HG03457 (cell line): ENCODE results near the gene DCUN1D5.

Experiments
- ATAC-seq: cut with Tn5 transposase; IDR thresholded peaks from one replicate; pipeline ENCODE4 v1.9.1; 2021; ENCODE audit warnings: moderate number of reproducible peaks; ENCODE audit not compliant: unreplicated experiment

DCUN1D5 gene

DNA sequence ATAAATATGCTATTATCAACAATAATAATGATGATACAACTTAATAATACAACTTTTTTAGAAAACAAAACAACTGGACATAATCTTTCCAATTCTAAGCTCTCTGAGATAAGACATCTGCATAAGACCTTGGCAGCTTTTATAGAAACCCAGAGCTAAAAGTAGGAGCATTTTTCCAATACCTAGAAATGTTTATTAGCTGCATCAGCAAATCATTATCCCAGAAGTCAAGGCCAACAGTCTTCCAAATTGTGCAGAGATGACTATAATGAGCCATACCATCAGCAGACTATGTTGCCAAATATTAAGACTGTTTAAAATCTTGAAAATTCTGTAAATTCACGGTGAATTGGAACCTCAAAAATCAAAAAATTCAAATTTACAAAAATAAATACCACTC is 30.3 kb downstream of the DCUN1D5 start:
- no peak for ATAC-seq

DNA sequence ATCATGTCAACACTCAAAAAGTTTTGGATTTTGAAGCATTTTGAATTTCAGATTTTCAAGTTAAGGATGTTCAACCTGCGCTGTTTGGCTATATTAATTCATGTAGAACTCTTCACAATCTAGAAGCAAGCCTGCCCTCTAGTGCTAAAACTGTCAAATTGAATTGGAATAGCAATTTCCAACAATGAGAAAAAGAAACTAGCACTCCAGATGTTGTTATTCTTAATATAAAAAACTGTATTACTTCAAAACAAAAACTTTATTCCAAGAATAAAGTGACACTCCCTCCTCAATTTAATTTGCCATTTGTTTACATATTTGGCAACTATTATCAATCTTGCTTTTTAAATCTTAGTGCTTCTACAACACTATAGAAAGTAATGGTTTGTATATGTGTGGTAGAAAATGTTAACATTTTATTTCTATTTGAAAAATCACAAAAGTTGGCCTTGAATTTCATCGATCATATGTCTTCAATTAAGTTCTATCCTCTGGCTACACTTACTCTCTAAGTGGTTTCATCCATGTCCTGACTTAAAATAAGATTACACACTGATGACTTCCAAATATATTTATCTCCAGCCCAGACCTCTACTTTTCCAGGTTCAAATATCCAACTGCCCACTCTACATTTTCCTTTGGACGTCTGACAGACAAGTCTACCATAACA is 36.6 kb downstream of the DCUN1D5 start:
- no peak for ATAC-seq

DNA sequence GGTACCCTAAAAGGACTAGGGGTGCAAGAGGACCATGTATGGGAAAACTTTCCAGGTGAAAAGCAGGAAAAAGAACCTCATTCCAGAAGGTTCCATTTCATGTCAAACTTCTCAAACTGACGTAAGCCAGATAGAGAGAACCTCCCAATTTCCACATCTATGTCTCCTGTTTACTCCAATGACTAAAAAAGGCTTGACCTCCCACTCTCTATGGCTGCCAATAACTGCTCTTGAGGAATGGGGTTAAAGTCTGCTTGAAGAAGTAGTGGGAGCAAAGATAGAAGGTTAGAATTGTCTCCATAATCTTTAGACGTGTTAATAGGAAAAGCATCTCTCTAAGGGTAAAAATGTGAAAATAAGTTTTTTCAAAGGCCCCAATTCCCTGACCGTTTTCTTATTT is 38.0 kb downstream of the DCUN1D5 start:
- no peak for ATAC-seq

DNA sequence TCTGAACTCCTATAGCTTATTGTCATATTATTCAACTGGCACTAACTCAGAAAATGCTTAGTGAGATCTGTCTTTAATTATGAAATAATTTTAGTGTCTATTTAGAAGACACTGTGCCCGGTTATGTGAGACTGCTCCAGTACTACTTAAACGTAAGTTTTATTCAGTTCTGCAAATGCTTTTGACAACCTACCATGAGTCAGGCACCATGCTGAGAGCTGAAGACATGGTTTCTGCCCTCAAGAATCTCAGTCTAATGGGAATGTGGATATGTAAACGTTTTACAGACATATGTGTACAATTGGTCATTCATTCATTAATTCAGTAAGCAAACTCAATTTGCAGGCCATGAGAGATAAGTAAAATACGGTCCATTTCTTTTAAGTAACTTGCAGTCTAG is 40.0 kb downstream of the DCUN1D5 start:
- ATAC-seq, result no peak

DNA sequence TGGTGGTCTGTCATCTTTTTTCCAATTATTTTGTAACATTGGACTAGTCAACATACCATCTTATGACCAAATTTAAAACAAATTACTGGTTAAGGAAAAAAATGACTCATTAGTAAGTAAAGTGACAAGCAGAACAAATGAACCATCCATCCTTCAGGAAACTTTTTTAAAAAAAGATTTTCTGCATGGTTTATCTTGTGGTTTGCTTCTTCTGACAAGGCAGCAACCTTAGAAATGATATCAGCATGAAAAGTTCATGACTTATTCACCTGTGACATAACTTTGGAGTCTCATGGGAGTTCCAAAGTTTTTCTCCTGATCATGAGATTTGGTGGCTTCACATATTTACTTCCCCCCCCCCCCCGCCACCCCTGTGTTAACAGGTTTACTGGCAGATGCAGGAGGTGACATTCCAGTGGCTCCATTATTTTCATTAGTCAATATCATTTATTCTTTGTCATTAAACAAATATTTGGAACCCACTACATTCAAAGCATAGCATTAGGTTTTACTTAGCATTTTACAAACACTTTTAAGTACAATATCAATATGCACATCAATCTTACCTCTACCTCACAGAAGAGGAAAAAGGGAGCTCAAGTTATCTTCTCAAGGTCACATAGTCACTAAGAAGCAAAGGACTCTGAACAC is 40.7 kb downstream of the DCUN1D5 start:
- ATAC-seq, result no peak

DNA sequence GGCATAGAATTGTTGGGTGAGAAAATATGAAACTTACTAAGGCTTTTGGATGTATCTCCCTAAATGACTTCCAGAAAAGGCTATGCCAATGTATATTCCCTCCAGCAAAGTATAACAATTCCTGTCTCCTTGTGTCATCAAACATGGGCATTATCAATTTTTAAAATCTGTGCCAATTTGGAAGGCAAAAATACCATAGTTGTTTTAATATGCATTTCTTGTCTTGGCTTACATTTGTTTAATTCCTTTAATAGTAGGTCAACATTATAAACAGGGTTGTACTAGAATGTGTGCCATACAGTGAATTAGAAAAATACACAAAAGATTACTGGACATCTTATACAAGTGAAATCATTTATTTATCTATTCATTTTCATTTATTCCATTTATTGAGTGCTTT is 41.6 kb downstream of the DCUN1D5 start:
- ATAC-seq, result no peak

DNA sequence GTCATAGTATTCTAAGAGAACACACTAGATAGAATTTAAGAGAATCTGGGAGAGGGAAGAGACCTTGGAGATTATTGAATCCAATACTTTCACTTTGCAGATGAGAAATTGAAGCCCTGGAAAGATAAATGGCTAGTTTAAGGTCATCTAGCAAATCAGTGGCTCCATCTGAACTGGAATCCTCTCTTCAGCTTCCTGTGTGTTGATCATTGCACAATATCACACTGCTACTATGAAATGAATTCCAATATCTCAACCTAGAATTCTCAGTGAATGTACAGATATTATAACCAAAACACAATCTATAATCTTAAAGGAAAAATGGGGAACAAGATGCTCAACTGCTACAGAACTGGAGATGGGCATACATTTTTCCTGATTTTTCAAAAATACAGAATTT is 44.1 kb downstream of the DCUN1D5 start:
- no peak for ATAC-seq

DNA sequence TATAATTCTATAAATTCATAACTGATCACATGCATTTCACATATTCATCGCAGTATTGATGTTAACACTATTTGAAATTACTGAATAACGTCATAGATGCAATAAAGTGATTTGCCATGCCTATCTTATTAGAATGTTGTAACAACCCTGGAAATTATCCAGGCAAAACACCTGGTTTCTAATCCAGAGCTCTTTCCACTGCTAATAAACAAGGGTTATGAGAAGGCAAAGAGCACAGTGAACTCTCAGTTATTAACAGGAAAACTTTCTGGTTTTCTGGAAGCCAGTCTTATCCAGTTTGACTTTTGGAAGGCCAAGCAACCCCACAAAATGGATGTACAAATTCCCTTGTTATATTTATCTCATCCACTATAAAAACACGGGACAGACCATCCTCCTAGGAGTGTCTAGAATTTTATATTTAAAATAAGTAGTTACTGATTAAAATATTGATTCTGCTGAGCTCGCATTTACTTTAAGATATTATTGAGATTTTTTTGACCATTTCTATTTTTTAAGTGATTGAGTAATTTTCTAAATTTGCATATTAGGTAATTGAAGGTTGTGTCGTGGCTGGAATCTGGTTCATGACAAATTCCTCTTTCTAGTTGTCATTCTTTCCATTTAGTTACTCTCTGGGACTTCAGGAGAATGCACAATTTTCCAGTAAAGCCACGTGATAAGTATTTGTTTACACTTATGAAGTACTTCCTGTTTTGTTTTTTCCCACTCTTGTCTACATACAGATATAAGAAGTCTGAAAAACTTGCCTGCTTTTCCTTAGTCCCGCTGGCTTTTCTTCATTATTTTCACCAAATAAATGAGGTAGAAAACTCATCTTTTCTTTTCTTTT is 47.9 kb downstream of the DCUN1D5 start:
- ATAC-seq, result no peak

DNA sequence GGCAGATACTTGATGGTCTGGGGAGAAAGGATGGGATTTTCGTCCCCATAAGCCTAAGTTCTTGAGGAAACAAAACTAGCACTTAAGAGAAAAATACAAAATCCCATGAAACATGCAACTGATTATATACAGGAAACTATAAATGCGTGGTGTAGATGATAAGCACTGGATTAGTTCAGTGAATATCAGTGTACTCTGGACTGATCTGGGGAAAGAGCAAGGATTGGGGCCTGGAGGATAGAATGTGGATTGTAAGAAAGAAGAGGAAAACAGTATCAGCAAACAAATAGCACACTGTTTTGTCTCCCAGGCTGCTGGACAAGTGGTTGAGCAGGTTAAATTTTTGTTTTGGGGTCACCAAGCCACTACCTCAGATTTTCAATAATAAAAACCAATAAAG is 49.8 kb downstream of the DCUN1D5 start:
- ATAC-seq, result no peak

DNA sequence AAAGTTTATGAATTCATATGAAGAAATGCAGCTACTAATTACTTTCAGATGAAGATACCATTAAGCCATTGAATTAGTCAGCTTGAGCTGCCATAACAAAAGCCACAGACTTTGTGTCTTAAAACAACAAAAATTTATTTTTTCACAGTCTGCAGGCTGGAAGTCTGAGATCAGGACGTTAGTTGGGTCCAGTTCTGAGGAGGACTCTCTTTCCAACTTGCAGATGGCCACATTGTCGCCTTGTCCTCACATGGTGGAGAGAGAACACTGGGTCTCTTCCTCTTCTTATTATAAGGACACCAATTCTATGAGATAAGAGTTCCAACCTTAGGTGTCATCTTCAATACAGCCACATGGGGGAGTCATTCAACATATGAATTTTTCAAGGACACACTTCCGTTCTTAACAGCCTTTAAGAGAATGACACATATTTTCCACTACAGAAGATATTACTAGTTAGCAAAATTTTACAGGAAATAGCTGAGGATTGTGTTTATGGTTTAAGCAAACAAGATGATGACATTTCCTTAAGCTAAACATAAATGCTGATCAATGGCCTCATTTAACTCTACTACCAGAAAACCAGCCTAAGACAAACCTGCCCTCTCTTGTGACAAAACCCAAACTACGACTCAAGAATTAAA is 56.0 kb downstream of the DCUN1D5 start:
- ATAC-seq, result peak; percentile 94

DNA sequence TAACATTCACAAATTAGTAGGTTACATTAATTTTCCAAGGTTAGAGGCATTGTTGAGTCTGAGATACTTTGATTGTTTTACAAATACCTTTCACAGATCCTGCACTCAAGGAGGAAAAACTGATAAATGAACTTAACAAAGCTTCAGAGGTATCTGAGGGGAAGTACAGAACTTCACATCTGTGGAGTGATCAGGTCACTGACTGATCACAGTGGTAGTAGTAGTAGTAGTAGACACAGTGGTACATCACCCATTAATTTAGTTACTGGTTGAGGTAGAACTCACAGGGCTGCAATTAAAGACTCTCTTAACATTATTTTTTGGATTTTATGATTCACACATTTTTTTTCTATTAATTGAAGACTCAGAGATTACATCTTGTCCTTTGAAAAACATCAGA is 56.7 kb downstream of the DCUN1D5 start:
- no peak for ATAC-seq

DNA sequence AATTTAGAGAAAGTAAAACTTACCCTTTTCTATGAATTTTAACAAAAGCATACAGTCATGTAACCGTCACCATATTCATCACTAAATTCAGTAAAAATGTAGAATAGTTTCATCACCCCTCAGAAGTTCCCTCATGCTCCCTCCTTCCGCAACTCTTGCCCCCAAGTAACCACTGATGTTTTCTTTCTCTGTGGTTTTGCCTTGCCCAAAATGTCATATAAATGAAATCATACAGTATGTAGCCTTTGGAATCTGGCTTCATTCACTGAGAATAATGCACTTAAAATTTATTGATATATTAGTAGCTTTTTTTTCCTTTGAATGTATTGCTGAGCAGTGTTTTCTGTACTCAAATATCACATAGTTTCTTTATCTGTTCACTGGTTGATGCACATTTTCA is 60.1 kb downstream of the DCUN1D5 start:
- no peak for ATAC-seq

DNA sequence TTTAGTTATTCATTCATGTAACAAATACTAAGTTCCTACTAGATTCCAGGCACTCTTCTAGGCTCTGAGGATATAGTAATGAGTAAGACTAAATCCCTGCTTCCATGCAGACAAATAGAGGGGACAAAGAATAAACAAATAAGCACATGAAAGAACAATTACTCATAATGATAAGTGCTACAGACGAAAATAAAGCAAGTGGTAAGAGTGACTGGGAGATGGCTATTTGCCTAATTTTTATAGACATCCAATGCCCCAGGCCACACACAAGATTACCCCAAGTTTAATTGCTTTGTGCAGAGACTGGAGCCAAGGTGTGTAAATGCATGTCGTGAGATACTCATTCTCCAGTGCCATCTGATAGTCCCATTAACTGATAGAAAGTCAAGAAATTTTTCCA is 62.6 kb downstream of the DCUN1D5 start:
- no peak for ATAC-seq

DNA sequence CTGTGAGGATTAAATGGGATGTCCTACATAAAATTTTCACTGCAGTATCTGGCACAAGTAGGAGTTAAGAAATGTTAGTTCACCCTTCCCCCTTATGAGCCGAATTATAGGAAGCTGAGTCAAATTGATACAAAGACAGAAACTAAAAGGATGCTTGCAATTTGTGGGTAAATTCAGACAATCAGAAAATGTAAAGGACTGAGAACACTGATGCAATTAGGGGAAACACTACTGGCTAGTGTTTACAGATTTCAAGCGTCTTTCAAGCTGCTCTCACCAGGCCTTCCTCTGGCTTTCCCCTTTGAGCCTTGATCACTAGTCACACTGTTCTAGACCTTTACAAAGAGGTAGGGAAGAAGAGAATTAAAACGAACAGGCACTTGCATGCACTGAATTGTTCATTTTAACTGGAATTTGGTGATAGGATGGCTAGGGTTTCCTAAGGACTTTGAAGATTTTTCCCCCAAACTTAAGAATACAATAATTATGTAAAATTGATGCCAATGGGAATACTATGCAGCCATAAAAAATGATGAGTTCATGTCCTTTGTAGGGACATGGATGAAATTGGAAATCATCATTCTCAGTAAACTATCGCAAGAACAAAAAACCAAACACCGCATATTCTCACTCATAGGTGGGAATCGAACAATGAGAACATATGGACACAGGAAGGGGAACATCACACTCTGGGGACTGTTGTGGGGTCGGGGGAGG is 63.5 kb downstream of the DCUN1D5 start:
- peak; percentile 94 for ATAC-seq

DNA sequence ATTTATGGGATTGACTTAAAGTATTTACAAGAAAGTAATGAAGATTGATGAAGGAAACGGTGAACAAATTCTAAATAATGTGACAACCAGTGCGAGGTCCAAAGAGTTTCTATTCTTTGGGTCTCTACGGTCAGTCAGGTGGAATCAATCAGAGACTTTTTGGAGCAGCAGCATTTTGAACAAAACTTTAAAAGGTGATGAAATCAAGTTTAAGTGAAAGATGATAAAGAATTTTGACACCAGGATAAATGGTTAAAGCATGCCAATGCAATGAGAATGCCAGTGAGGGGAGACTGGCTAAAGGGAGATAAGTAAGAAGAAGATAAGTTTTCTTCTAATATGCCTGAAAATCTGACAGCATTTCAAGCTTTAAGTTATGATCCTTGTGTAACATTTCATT is 67.9 kb downstream of the DCUN1D5 start:
- no peak for ATAC-seq

DNA sequence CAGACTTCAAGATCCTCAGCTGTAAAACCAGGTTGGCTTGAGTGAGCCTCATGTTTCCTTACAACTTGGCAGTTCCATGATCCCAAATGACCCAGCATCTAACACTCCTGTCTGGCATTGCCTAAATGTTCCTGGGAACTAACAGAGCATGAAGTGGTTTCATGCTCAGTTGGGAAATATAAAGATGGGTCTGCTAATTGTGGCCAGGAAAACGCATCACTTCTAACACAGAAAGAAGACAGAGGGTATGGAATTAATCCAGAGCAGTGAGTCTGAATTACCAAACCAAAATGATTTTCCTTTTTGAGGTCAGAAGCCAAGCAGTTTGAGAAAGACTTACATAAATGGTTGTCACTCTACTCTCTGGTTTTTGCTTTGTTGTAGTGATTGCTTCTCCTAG is 75.9 kb downstream of the DCUN1D5 start:
- ATAC-seq, result no peak

DNA sequence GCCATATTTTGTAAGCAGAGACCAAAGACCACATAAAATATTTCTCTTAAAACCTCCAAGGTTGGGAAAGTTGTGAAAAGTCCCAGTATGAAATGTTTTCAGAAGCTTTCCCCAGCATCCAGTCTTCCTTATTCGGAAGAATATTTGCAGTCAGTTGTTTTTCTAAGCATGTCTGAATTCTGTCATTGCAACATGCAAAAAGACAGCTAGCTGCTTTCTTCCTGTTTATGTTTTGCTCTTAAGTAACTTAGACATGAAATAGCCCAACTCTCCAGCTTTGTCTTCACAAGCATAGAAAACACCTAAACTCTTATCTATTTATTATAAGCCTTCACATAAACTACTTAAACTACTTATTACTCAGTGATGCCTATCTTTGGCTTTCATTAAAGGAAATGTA is 78.5 kb downstream of the DCUN1D5 start:
- no peak for ATAC-seq
